ENCODE data around the gene CLIC5. TPM values are rescaled to one million over a fixed set of nuclear protein-coding genes. Genes with fewer than 3 reads are reported as not detected.

Gene CLIC5
- total RNA-seq, 1 experiment from 2014 or later = 0.20 TPM

DNA sequence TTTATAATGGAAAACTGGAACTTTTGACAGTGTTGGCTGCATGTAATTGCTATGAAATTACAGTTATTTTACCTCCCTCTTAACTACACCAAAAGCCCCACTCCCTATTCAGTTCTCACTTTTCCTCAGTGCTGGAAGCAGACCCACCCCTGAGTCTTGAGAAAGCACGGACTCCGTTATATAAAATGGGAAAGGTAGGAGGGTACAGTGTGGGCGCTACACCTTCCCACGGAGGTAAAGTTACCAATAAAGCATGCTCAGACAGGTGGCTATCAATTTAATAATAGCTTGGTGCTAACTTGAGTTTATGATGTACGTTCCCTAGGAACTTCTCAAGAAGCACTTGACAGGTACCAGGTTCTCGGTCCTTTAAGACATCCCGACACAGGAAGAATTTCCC is 59.0 kb downstream of the CLIC5 start:
- no CpG with 5 or more reads among the region's 7 CpGs for WGBS (ENCODE audit: extremely low coverage, insufficient read length, low lambda C conversion rate)
- no peaks in the 10 kb centered on the region for H3K36me3 Mint-ChIP-seq (ENCODE audit: insufficient read depth in 1 of 3, low read depth in 3 of 3)

More for the DNA sequence above, 59.0 kb downstream of the CLIC5 start:
- Histone ChIP-seq H2BK20ac (ENCODE audit: low read depth, low read length, poor library complexity, severe bottlenecking) (no peak overlapping the region), H4K20me1 (ENCODE audit: control insufficient read depth, insufficient read depth, insufficient read length) (no peaks in the 10 kb centered on the region), H2BK12ac (ENCODE audit: insufficient read length, low read depth, low read length) (no peak overlapping the region), H3K4me1 (ENCODE audit: insufficient read depth, low read length) (no peaks in the 10 kb centered on the region; the same call in 1 of the 2 replicates), H2BK120ac (ENCODE audit: low read depth, low read length, poor library complexity, severe bottlenecking) (no peak overlapping the region), H3K4ac (ENCODE audit: low read depth, low read length) (no peak overlapping the region), H3K14ac (ENCODE audit: insufficient read depth, low read length) (no peak overlapping the region), H2BK15ac (ENCODE audit: low read depth, low read length) (no peak overlapping the region), H4K8ac (replicated peaks; ENCODE audit: insufficient read length, low read depth, low read length) (no peak overlapping the region), H3K56ac (ENCODE audit: insufficient read length, low read depth, low read length) (no peak overlapping the region), H3K4me2 (ENCODE audit: insufficient read depth, insufficient read length, low read length) (no peak overlapping the region), H4K91ac (ENCODE audit: insufficient read length, low read depth, low read length) (no peak overlapping the region), H2AK5ac (ENCODE audit: insufficient read length, low read length) (no peak overlapping the region), H3K23ac (ENCODE audit: insufficient read length, low read depth, low read length) (no peak overlapping the region), H3K9me3 (ENCODE audit: control insufficient read depth, low read depth, low read length) (no peaks in the 10 kb centered on the region), H2BK5ac (ENCODE audit: insufficient read length, low read length) (no peak overlapping the region), H3K23me2 (ENCODE audit: insufficient read length, low read depth, low read length, poor library complexity, severe bottlenecking) (no peaks in the 10 kb centered on the region), H2AFZ (ENCODE audit: low read length) (no peak overlapping the region), H4K5ac (ENCODE audit: insufficient read length, low read depth, low read length) (no peak overlapping the region), H3K27me3 (ENCODE audit: insufficient read depth, low read length) (no peaks in the 10 kb centered on the region), H3T11ph (ENCODE audit: low read length) (no peak overlapping the region), H3K27ac (ENCODE audit: insufficient read length, low read depth, low read length) (no peak overlapping the region), H3K9ac (ENCODE audit: extremely low read depth, insufficient read length, low read length) (no peak overlapping the region), H3K79me2 (ENCODE audit: insufficient read depth, low read length) (no peaks in the 10 kb centered on the region), H3K79me1 (ENCODE audit: insufficient read depth, low read depth, low read length, poor library complexity, severe bottlenecking) (no peaks in the 10 kb centered on the region), H3K18ac (ENCODE audit: insufficient read length, low read depth, low read length) (no peak overlapping the region)
- no peaks in the 10 kb centered on the region; the same call in none of the 2 replicates for H3K27me3 Mint-ChIP-seq (ENCODE audit: low read depth)
- no peak for TF ChIP-seq CTCF (conservative IDR thresholded peaks at IDR 0.05)
- H3K4me1 Mint-ChIP-seq = peaks cover 14% of the 10 kb centered on the region in 2 experiments
- DNase-seq = no peak
- no peaks in the 10 kb centered on the region for H3K9me3 Mint-ChIP-seq
- H3K4me3 Mint-ChIP-seq = no peak overlapping the region
- peak overlapping the region in 1 of 3 experiments; percentile 35; a peak in 1 of 7 replicates for H3K27ac Mint-ChIP-seq

Measured in H9 (cell line).